ENCODE results near the gene TAS2R60.

TAS2R60 gene

GRCh38 chr7:143448429-143448828 is 5.2 kb downstream of the TAS2R60 start:
- no peaks in the 10 kb centered on the region for H3K36me3 ChIP-seq (ENCODE audit: control insufficient read depth in 1 of 2, insufficient read depth in 2 of 2, low read length in 2 of 2)
- H3K27me3 ChIP-seq (ENCODE audit: low read depth, low read length), result no peaks in the 10 kb centered on the region
- H3K27ac ChIP-seq (ENCODE audit: low read length), result no peak overlapping the region
- H3K4me1 ChIP-seq (ENCODE audit: control insufficient read depth in 1 of 2, insufficient read depth in 2 of 2, low read length in 2 of 2), result no peaks in the 10 kb centered on the region
- no peaks in the 10 kb centered on the region for H3K9me3 ChIP-seq (ENCODE audit: control insufficient read depth in 1 of 2, low read length in 2 of 2)
- H3K4me3 ChIP-seq (ENCODE audit: low read depth in 1 of 2, low read length in 2 of 2), result no peak overlapping the region

- Histone ChIP-seq H3K36me3 (ENCODE audit: control insufficient read depth in 1 of 2, insufficient read depth in 2 of 2, low read length in 2 of 2) (no peaks in the 10 kb centered on the region), H3K4me3 (ENCODE audit: low read depth in 1 of 2, low read length in 2 of 2) (no peak overlapping the region), H3K4me1 (ENCODE audit: control insufficient read depth in 1 of 2, insufficient read depth in 2 of 2, low read length in 2 of 2) (no peaks in the 10 kb centered on the region), H3K9me3 (ENCODE audit: control insufficient read depth in 1 of 2, low read length in 2 of 2) (no peaks in the 10 kb centered on the region), H3K27ac (ENCODE audit: low read length) (no peak overlapping the region), H3K27me3 (ENCODE audit: low read depth, low read length) (no peaks in the 10 kb centered on the region)
These were observed 6.5 kb downstream of the TAS2R60 start for GRCh38 chr7:143449793-143450192.

GRCh38 chr7:143451122-143451521 is 7.9 kb downstream of the TAS2R60 start:
- no peaks in the 10 kb centered on the region for H3K9me3 ChIP-seq (ENCODE audit: control insufficient read depth in 1 of 2, low read length in 2 of 2)
- H3K27ac ChIP-seq (ENCODE audit: low read length), result no peak overlapping the region
- no peaks in the 10 kb centered on the region for H3K4me1 ChIP-seq (ENCODE audit: control insufficient read depth in 1 of 2, insufficient read depth in 2 of 2, low read length in 2 of 2)
- no peaks in the 10 kb centered on the region for H3K27me3 ChIP-seq (ENCODE audit: low read depth, low read length)
- H3K4me3 ChIP-seq (ENCODE audit: low read depth in 1 of 2, low read length in 2 of 2), result no peak overlapping the region
- H3K36me3 ChIP-seq (ENCODE audit: control insufficient read depth in 1 of 2, insufficient read depth in 2 of 2, low read length in 2 of 2), result no peaks in the 10 kb centered on the region

- H3K27ac ChIP-seq (ENCODE audit: low read length), result no peak overlapping the region
- H3K36me3 ChIP-seq (ENCODE audit: control insufficient read depth in 1 of 2, insufficient read depth in 2 of 2, low read length in 2 of 2), result no peaks in the 10 kb centered on the region
- no peaks in the 10 kb centered on the region for H3K9me3 ChIP-seq (ENCODE audit: control insufficient read depth in 1 of 2, low read length in 2 of 2)
- H3K4me1 ChIP-seq (ENCODE audit: control insufficient read depth in 1 of 2, insufficient read depth in 2 of 2, low read length in 2 of 2), result no peaks in the 10 kb centered on the region
- H3K4me3 ChIP-seq (ENCODE audit: low read depth in 1 of 2, low read length in 2 of 2), result no peak overlapping the region
- no peaks in the 10 kb centered on the region for H3K27me3 ChIP-seq (ENCODE audit: low read depth, low read length)
These were observed 8.5 kb downstream of the TAS2R60 start for GRCh38 chr7:143451746-143452145.

GRCh38 chr7:143452495-143452894 is 9.2 kb downstream of the TAS2R60 start:
- Histone ChIP-seq H3K27me3 (ENCODE audit: low read depth, low read length) (no peaks in the 10 kb centered on the region), H3K4me3 (ENCODE audit: low read depth in 1 of 2, low read length in 2 of 2) (no peak overlapping the region), H3K36me3 (ENCODE audit: control insufficient read depth in 1 of 2, insufficient read depth in 2 of 2, low read length in 2 of 2) (no peaks in the 10 kb centered on the region), H3K9me3 (ENCODE audit: control insufficient read depth in 1 of 2, low read length in 2 of 2) (no peaks in the 10 kb centered on the region), H3K4me1 (ENCODE audit: control insufficient read depth in 1 of 2, insufficient read depth in 2 of 2, low read length in 2 of 2) (no peaks in the 10 kb centered on the region), H3K27ac (ENCODE audit: low read length) (no peak overlapping the region)

- H3K4me3 ChIP-seq (ENCODE audit: low read depth in 1 of 2, low read length in 2 of 2), result no peak overlapping the region
- no peak overlapping the region for H3K27ac ChIP-seq (ENCODE audit: low read length)
- H3K36me3 ChIP-seq (ENCODE audit: control insufficient read depth in 1 of 2, insufficient read depth in 2 of 2, low read length in 2 of 2), result no peaks in the 10 kb centered on the region
- no peaks in the 10 kb centered on the region for H3K4me1 ChIP-seq (ENCODE audit: control insufficient read depth in 1 of 2, insufficient read depth in 2 of 2, low read length in 2 of 2)
- H3K27me3 ChIP-seq (ENCODE audit: low read depth, low read length), result no peaks in the 10 kb centered on the region
- H3K9me3 ChIP-seq (ENCODE audit: control insufficient read depth in 1 of 2, low read length in 2 of 2), result no peaks in the 10 kb centered on the region
These were observed 10.9 kb downstream of the TAS2R60 start for GRCh38 chr7:143454091-143454680.

GRCh38 chr7:143455491-143455890 is 12.2 kb downstream of the TAS2R60 start:
- Histone ChIP-seq H3K27ac (ENCODE audit: low read length) (no peak overlapping the region), H3K36me3 (ENCODE audit: control insufficient read depth in 1 of 2, insufficient read depth in 2 of 2, low read length in 2 of 2) (no peaks in the 10 kb centered on the region), H3K27me3 (ENCODE audit: low read depth, low read length) (no peaks in the 10 kb centered on the region), H3K4me1 (ENCODE audit: control insufficient read depth in 1 of 2, insufficient read depth in 2 of 2, low read length in 2 of 2) (no peaks in the 10 kb centered on the region), H3K4me3 (ENCODE audit: low read depth in 1 of 2, low read length in 2 of 2) (no peak overlapping the region), H3K9me3 (ENCODE audit: control insufficient read depth in 1 of 2, low read length in 2 of 2) (no peaks in the 10 kb centered on the region)

- no peak overlapping the region for H3K4me3 ChIP-seq (ENCODE audit: low read depth in 1 of 2, low read length in 2 of 2)
- no peaks in the 10 kb centered on the region for H3K27me3 ChIP-seq (ENCODE audit: low read depth, low read length)
- no peak overlapping the region for H3K27ac ChIP-seq (ENCODE audit: low read length)
- no peaks in the 10 kb centered on the region for H3K36me3 ChIP-seq (ENCODE audit: control insufficient read depth in 1 of 2, insufficient read depth in 2 of 2, low read length in 2 of 2)
- no peaks in the 10 kb centered on the region for H3K9me3 ChIP-seq (ENCODE audit: control insufficient read depth in 1 of 2, low read length in 2 of 2)
- H3K4me1 ChIP-seq (ENCODE audit: control insufficient read depth in 1 of 2, insufficient read depth in 2 of 2, low read length in 2 of 2), result no peaks in the 10 kb centered on the region
These were observed 12.7 kb downstream of the TAS2R60 start for GRCh38 chr7:143455942-143456341.

- Histone ChIP-seq H3K4me1 (ENCODE audit: control insufficient read depth in 1 of 2, insufficient read depth in 2 of 2, low read length in 2 of 2) (no peaks in the 10 kb centered on the region), H3K9me3 (ENCODE audit: control insufficient read depth in 1 of 2, low read length in 2 of 2) (no peaks in the 10 kb centered on the region), H3K27ac (ENCODE audit: low read length) (no peak overlapping the region)
These were observed 13.9 kb downstream of the TAS2R60 start for GRCh38 chr7:143456992-143457793.

GRCh38 chr7:143458263-143458662 is 15.0 kb downstream of the TAS2R60 start:
- Histone ChIP-seq H3K36me3 (ENCODE audit: control insufficient read depth in 1 of 2, insufficient read depth in 2 of 2, low read length in 2 of 2) (no peaks in the 10 kb centered on the region), H3K27me3 (ENCODE audit: low read depth, low read length) (no peaks in the 10 kb centered on the region), H3K9me3 (ENCODE audit: control insufficient read depth in 1 of 2, low read length in 2 of 2) (no peaks in the 10 kb centered on the region), H3K27ac (ENCODE audit: low read length) (no peak overlapping the region), H3K4me1 (ENCODE audit: control insufficient read depth in 1 of 2, insufficient read depth in 2 of 2, low read length in 2 of 2) (no peaks in the 10 kb centered on the region), H3K4me3 (ENCODE audit: low read depth in 1 of 2, low read length in 2 of 2) (no peak overlapping the region)

More at GRCh38 chr7:143456992-143457793, 13.9 kb downstream of the TAS2R60 start:
- no peak overlapping the region for H3K4me3 ChIP-seq (ENCODE audit: low read depth in 1 of 2, low read length in 2 of 2)
- no peaks in the 10 kb centered on the region for H3K27me3 ChIP-seq (ENCODE audit: low read depth, low read length)
- no peaks in the 10 kb centered on the region for H3K36me3 ChIP-seq (ENCODE audit: control insufficient read depth in 1 of 2, insufficient read depth in 2 of 2, low read length in 2 of 2)

GRCh38 chr7:143458681-143459080 is 15.4 kb downstream of the TAS2R60 start:
- Histone ChIP-seq H3K27ac (ENCODE audit: low read length) (no peak overlapping the region), H3K4me1 (ENCODE audit: control insufficient read depth in 1 of 2, insufficient read depth in 2 of 2, low read length in 2 of 2) (no peaks in the 10 kb centered on the region), H3K4me3 (ENCODE audit: low read depth in 1 of 2, low read length in 2 of 2) (no peak overlapping the region), H3K27me3 (ENCODE audit: low read depth, low read length) (no peaks in the 10 kb centered on the region), H3K9me3 (ENCODE audit: control insufficient read depth in 1 of 2, low read length in 2 of 2) (no peaks in the 10 kb centered on the region), H3K36me3 (ENCODE audit: control insufficient read depth in 1 of 2, insufficient read depth in 2 of 2, low read length in 2 of 2) (no peaks in the 10 kb centered on the region)

- H3K4me3 ChIP-seq (ENCODE audit: low read depth in 1 of 2, low read length in 2 of 2), result no peak overlapping the region
- no peak overlapping the region for H3K27ac ChIP-seq (ENCODE audit: low read length)
- H3K4me1 ChIP-seq (ENCODE audit: control insufficient read depth in 1 of 2, insufficient read depth in 2 of 2, low read length in 2 of 2), result no peaks in the 10 kb centered on the region
- H3K27me3 ChIP-seq (ENCODE audit: low read depth, low read length), result no peaks in the 10 kb centered on the region
- no peaks in the 10 kb centered on the region for H3K9me3 ChIP-seq (ENCODE audit: control insufficient read depth in 1 of 2, low read length in 2 of 2)
- no peaks in the 10 kb centered on the region for H3K36me3 ChIP-seq (ENCODE audit: control insufficient read depth in 1 of 2, insufficient read depth in 2 of 2, low read length in 2 of 2)
These were observed 16.1 kb downstream of the TAS2R60 start for GRCh38 chr7:143459359-143459758.

Data from muscle layer of duodenum (tissue), 2 donors.